Measurements from ENCODE around the gene IFNL2.
A peak's percentile ranks its signal among the peaks of the same experiment; 100 is the strongest.
"Not testable (repeated sequence)": the region's sequence is repeated elsewhere in the genome, so short reads cannot be mapped to it uniquely, and the experiment has no call there.

IFNL2 gene

DNA sequence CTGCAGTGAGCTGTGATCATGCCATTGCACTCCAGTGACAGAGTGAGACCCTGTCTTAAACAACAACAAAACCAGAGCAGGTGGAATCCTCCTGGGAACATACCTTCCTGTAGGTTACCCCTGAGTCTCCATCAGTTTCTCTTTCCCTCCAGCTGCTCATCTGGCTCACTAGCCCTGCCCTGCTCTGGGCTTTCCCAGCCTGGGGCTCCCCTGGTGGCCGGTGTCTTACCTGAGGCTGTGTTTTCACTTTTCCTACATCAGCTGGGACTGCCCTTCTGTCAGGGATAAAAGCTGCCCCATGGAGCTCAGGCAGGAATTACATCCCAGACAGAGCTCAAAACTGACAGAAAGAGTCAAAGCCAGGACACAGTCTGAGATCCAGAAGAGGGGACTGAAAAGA, at the start of gene IFNL2:
Gene IFNL2 (plus strand): TSS at position 312 of the 400 bp plus-strand sequence. CDS start 173 bp downstream, outside the sequence.
- DNase-seq: not testable (repeated sequence)

DNA sequence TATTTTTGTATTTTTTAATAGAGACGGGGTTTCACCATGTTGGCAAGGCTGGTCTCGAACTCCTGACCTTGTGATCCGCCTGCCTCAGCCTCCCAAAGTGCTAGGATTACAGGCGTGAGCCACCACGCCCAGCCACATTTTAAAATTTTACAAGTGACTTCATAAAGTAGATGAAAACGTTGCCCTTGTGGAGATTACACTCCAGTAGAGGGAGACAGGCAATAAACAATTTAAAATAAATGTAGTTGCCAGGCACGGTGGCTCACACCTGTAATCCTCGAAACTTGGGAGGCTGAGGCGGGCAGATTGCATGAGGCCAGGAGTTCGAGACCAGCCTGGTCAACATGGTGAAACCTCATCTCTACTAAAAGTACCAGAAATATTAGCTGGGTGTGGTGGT, 49.1 kb upstream of the IFNL2 start:
- not testable (repeated sequence) for DNase-seq

DNA sequence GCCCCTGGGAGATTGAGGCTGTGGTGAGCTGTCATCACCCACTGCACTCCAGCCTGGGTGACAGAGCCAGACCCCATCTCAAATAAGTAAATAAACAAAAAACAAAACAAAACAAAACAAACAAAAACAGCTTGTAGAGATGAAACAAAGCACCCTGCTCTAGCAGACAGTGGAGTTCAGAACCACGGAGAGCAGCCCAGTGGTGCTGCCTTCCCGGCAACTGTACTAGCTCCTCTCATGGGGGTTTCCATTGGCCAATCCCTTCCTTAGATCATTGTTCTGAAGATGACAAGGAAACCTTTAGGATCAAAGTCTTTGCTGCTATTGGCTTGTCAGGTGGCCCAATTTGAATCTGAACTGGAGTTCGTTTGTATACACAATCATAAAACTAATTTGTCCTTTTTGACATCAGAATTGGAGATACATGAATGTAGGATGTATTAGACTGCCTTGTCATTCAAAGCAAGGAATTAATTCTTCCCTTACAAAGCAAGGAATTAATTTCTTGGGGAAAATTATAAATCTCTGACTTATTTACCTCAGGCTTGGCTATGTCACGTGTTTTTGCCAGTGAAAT, 44.4 kb upstream of the IFNL2 start:
- peak in 1 of 2 experiments; percentile 11 for DNase-seq
- TF ChIP-seq GATA1 (IDR thresholded peaks at IDR 0.05; ENCODE audit: low read depth, low read length): no peak
- TF ChIP-seq POLR2A (IDR thresholded peaks at IDR 0.05; ENCODE audit: low read length): no peak

DNA sequence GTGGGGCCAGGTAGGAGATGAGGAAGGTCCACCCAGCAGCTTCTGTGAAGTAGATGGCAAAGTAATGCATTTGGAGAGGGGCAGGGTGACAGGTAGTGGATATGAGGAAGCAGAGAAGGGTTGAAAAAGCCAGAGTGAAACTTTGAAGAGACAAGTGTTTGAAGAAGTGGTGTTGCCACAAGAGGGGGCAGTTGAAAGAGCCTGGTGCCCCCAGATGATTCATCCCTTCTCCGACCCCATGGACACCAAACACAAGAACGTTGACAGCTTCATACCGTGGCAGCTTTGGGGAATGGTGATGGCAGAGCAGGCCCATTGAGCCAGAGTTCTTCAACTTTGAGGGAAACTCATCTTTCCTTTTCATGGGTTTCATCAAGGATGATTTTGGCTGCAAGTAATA, 43.3 kb upstream of the IFNL2 start:
- TF ChIP-seq GATA1 (IDR thresholded peaks at IDR 0.05; ENCODE audit: low read depth, low read length): no peak
- DNase-seq: peak in 1 of 2 experiments; percentile 6

DNA sequence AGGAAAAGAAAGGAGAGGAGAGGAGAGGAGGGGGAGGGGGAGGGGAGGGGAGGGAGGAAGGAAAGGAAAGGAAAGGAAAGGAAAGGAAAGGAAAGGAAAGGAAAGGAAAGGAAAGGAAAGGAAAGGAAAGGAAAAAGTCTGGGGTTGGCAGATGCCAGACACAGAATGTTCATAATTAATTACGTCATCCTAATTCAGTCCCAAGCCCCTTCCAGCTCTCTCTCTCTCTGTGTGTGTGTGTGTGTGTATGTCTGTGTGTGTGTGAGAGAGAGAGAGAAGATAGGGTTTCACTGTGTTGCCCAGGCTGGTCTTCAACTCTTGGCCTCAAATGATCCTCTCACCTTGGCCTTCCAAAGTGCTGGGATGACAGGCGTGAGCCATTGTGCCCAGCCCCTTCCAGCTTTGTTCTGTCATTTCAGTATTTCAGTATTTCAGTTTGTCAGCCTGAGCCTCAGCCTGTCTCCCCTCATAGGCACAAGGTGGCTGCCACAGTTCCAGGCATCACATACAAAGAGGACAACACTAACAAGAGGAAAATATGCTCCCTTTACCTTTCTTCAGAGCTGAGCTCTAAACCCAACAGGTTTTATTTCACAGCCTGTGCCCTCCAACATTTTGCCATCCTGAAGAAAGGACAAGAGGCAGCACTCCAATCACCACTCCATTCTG, 38.0 kb upstream of the IFNL2 start:
- no peak for DNase-seq
- TF ChIP-seq GATA1 (IDR thresholded peaks at IDR 0.05; ENCODE audit: low read depth, low read length): no peak

DNA sequence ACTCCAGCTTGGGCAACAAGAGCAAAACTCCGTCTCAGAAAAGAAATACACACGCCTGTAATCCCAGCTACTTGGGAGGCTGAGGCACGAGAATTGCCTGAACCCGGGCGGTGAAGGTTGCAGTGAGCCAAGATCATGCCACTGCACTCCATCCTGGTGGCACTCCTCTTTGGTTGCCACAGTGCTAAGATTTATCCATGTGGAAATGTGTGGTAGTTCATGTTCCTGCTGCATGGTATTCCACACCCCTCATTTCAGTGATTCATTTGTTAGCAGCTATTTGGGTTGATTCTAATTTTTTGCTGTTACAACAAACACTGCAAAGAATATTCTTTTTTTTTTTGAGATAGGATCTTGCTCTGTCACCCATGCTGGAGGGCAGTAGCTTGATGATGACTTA, 35.5 kb upstream of the IFNL2 start:
- DNase-seq: no peak
- TF ChIP-seq GATA1 (IDR thresholded peaks at IDR 0.05; ENCODE audit: low read depth, low read length) (no peak), POLR2A (IDR thresholded peaks at IDR 0.05; ENCODE audit: low read length) (no peak)

DNA sequence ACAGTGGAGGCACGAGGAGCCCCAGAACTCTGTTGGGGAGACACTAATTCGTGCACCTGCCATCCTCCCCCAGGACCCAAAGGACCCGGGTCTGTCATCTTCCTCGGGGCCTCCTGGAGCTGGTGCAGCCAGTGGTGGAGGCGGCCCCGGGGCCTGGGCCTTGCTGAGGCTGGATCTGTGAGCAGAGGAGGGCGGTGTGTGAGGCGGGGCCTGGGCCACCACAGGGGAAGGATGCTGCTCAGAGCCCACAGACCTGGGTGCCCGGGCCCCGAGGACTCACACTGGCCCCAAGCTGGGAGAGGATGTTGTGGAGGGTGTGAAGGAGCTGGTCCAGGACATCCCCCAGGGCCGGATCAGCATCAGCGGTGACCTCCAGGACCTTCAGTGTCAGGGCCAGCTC, 31.7 kb upstream of the IFNL2 start:
- no peak for DNase-seq
- TF ChIP-seq GATA1 (IDR thresholded peaks at IDR 0.05; ENCODE audit: low read depth, low read length) (no peak), POLR2A (IDR thresholded peaks at IDR 0.05; ENCODE audit: low read length) (no peak)

DNA sequence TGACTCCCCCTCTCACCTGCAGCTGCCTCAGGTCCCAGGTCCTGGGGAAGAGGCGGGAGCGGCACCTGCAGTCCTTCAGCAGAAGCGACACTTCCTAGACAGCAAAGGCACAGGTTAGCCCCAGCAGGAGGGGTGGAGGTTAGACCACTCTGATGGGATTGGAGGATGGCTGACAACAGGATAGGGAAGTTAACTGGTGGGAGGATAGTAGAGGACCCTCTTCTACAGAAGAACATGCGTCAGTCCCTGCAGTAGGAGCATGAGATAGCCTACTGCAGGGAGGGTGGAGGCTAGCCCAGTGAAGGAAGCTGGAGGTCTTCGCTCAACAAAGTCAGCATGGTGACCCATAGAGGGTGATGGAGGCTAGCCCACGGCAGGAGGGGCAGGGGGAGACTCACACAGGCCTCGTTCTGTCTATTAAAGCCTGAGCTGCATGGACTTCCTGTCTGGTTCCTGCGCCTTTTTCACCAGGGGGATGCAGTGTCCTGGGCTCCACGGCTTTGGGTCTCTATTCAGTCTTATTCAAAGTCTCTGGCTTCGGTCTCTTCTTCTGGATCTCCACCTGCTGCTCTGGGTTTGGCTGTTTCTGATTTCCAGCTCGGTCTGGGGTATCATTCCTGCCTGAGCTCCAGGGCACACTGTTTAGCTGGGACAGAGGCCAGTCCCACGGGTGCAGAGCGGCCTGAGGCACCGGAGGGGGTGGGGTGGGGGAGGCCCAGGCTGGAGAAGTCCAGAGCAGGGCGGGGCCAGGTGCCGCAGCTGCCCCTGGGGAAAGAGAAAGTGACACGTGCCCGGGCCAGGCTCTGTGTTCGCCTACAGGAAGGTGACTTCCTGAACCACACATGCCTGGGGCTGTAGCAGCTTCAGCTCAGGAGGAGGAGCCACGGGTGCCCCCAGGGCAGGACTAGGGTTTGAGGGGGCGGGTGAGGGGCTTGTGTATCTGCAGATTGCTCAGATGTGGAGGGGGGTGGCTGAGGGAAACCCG, 30.7 kb upstream of the IFNL2 start:
- TF ChIP-seq GATA1 (IDR thresholded peaks at IDR 0.05; ENCODE audit: low read depth, low read length): no peak
- no peak for DNase-seq

DNA sequence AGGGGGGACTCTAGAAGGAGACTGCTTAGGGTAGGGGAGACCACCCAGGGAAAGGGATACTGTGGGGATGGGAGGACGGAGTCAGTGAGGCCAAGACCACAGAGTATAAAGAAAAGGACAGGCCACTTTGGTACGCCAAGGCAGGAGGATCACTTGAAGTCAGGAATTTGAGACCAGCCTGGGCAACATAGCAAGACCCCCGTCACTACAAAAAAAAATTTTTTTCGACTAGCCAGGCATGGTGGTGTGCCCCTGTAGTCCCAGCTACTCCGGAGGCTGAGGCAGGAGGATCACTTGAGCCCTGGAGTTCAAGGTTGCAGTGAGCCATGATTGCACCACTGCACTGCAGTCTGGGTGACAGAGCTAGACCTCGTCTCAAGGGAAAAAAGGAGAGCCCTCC, 30.0 kb upstream of the IFNL2 start:
- TF ChIP-seq POLR2A (IDR thresholded peaks at IDR 0.05; ENCODE audit: low read length): no peak
- TF ChIP-seq GATA1 (IDR thresholded peaks at IDR 0.05; ENCODE audit: low read depth, low read length): no peak
- DNase-seq: no peak

DNA sequence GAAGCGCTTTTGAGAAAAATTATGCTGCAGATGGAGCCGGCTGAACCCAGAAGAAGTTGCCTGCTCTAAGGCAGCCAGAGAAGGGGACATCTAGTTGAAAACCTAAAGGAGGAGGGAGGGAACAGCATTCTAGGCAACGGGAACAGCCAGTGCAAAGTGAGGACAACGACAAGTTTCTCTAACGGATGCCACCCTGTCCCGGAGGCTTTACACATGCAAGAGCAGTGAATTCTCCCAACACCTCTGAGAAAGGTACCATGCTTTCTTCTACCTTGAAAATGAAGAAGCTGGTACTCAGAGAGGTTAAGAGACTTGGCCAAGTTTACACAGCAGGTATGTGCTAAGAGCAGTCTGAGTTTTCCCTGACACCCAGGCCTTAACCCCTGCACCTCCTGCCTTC, 29.3 kb upstream of the IFNL2 start:
- no peak for DNase-seq

DNA sequence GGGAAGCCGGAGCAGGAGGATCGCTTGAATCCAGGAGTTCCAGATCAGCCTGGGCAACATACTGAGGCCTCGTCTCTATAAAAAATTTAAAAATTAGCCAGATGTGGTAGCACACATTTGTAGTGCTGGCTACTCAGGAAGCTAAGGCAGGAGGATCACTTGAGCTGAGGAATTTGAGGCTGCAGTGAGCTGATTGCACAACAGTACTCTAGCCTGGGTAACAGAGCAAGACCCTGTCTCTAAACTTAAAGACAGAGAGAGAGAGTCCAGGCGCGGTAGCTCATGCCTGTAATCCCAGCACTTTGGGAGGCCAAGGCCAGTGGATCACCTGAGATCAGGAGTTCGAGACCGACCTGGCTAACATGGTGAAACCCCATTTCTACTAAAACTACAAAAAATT, 27.8 kb upstream of the IFNL2 start:
- no peak for DNase-seq
- no peak for TF ChIP-seq POLR2A (IDR thresholded peaks at IDR 0.05; ENCODE audit: low read length)
- TF ChIP-seq GATA1 (IDR thresholded peaks at IDR 0.05; ENCODE audit: low read depth, low read length): no peak

More for the DNA sequence above, 29.3 kb upstream of the IFNL2 start:
- TF ChIP-seq POLR2A (IDR thresholded peaks at IDR 0.05; ENCODE audit: low read length): no peak
- TF ChIP-seq GATA1 (IDR thresholded peaks at IDR 0.05; ENCODE audit: low read depth, low read length): no peak

DNA sequence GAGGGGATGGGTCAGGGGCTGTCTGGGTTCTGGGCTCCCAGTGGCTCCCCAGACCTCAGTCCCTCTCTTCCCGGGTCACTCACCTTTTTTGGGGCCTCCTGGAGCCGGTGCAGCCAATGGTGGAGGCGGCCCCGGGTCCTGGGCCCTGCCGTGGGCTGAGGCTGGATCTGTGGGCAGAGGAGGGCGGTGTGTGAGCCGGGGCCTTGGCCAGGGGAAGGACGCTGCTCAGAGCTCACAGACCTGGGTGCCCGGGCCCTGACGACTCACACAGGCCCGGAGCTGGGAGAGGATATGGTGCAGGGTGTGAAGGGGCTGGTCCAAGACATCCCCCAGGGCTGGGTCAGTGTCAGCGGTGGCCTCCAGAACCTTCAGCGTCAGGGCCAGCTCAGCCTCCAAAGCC, 24.5 kb upstream of the IFNL2 start:
- not testable (repeated sequence) for DNase-seq

DNA sequence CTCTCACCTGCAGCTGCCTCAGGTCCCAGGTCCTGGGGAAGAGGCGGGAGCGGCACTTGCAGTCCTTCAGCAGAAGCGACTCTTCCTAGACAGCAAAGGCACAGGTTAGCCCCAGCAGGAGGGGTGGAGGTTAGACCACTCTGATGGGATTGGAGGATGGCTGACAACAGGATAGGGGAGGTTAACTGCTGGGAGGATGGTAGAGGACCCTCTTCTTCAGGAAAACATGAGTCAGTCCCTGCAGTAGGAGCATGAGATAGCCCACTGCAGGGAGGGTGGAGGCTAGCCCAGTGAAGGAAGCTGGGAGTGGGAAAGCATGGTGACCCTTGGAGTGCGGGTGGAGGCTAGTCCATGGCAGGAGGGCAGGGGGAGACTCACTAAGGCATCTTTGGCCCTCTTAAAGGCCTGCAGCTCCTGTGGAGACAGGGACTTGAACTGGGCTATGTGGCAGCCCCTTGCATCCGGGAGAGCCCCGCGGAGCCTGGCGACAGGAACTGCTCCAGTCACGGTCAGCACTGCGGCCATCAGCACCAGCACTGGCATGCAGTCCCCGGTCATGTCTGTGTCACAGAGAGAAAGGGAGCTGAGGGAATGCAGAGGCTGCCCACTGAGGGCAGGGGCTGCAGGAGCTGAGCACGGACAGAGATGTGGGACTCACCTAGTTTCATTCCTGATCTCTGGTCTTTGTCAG, 23.6 kb upstream of the IFNL2 start, which contains the start of gene IFNL3:
Gene IFNL3 (minus strand): TSS at position 597 of the 691 bp plus-strand sequence. CDS start 39 bp downstream, at position 558.
- DNase-seq: not testable (repeated sequence)

DNA sequence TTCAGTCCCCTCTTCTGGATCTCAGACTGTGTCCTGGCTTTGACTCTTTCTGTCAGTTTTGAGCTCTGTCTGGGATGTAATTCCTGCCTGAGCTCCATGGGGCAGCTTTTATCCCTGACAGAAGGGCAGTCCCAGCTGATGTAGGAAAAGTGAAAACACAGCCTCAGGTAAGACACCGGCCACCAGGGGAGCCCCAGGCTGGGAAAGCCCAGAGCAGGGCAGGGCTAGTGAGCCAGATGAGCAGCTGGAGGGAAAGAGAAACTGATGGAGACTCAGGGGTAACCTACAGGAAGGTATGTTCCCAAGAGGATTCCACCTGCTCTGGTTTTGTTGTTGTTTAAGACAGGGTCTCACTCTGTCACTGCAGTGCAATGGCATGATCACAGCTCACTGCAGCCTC, 23.0 kb upstream of the IFNL2 start:
- not testable (repeated sequence) for DNase-seq
